Common myeloid progenitor, CD34-positive (primary cell): ENCODE results near the gene STK32B.

ENCODE experiments used
- CTCF ChIA-PET: fragments of 350-600 bp; sonication (Branson Sonifier 250); formaldehyde crosslinking; loops from one replicate; lab custom pipeline; 2021; ENCODE audit warnings: antibody characterized with exemption; lab: Charles Lee
- POLR2A ChIA-PET: fragments of 350-600 bp; sonication (Branson Sonifier 250); formaldehyde crosslinking; loops from one replicate; lab custom pipeline; 2021; ENCODE audit warnings: antibody characterized with exemption; lab: Charles Lee
- DNase-seq, 3 donors: peaks; one replicate each; pipeline versions ENCODE4 v3.0.0 to v3.0.0-alpha.2; 2013
- H3K27ac ChIP-seq, 2 experiments: 1 replicate in 1 of 2; 2 replicates in 1 of 2; pipeline ENCODE4 v1.7.0; 2013; ENCODE audit warnings: inconsistent platforms in 2 of 2, low read length in 2 of 2, mild to moderate bottlenecking in 2 of 2, low read depth in 1 of 2, moderate library complexity in 1 of 2; ENCODE audit not compliant: severe bottlenecking in 2 of 2, insufficient read depth in 1 of 2, poor library complexity in 1 of 2
- H3K27me3 ChIP-seq, 5 experiments: replicated peaks in 2 of 5; 1 replicate in 3 of 5; 2 replicates in 2 of 5; pipeline versions ENCODE4 v1.6.1 to v1.7.0; 2013; ENCODE audit warnings: low read length in 4 of 5, mild to moderate bottlenecking in 2 of 5, moderate library complexity in 2 of 5, inconsistent platforms in 1 of 5; ENCODE audit not compliant: insufficient read depth in 5 of 5, control insufficient read depth in 4 of 5
- H3K36me3 ChIP-seq, 4 experiments: 1 replicate in 2 of 4; 2 replicates in 2 of 4; pipeline versions ENCODE4 v1.6.1 to v1.7.0; 2013; ENCODE audit warnings: low read length in 3 of 4, control low read depth in 1 of 4, mild to moderate bottlenecking in 1 of 4; ENCODE audit not compliant: control insufficient read depth in 4 of 4, insufficient read depth in 4 of 4
- H3K4me1 ChIP-seq, 4 experiments: 1 replicate in 3 of 4; 2 replicates in 1 of 4; pipeline versions ENCODE4 v1.6.1 to v1.7.1; 2013; ENCODE audit warnings: low read length in 3 of 4, mild to moderate bottlenecking in 3 of 4, control low read depth in 1 of 4, inconsistent platforms in 1 of 4, moderate library complexity in 1 of 4; ENCODE audit not compliant: control insufficient read depth in 4 of 4, insufficient read depth in 4 of 4; ENCODE audit errors: control extremely low read depth in 1 of 4
- H3K4me3 ChIP-seq, 7 experiments: 1 replicate in 4 of 7; 2 replicates in 3 of 7; pipeline versions ENCODE4 v1.5.1 to v1.7.0; 2013; ENCODE audit warnings: mild to moderate bottlenecking in 7 of 7, low read length in 6 of 7, moderate library complexity in 6 of 7, inconsistent platforms in 2 of 7, low read depth in 2 of 7, control low read depth in 1 of 7; ENCODE audit not compliant: insufficient read depth in 4 of 7, control insufficient read depth in 1 of 7; ENCODE audit errors: extremely low read depth in 1 of 7
- H3K9me3 ChIP-seq, 5 experiments: 1 replicate in 4 of 5; 2 replicates in 1 of 5; pipeline versions ENCODE4 v1.6.1 to v1.7.1; 2013; ENCODE audit warnings: low read length in 4 of 5, mild to moderate bottlenecking in 2 of 5, inconsistent platforms in 1 of 5, low read depth in 1 of 5, moderate library complexity in 1 of 5; ENCODE audit not compliant: control insufficient read depth in 4 of 5, insufficient read depth in 2 of 5; ENCODE audit errors: control extremely low read depth in 1 of 5
- WGBS: methylation state at CpG from one replicate; pipeline ENCODE4 v1.1.5; 2013; ENCODE audit not compliant: insufficient coverage; 5-methylcytosine and 5-hydroxymethylcytosine counted together

STK32B gene

DNA sequence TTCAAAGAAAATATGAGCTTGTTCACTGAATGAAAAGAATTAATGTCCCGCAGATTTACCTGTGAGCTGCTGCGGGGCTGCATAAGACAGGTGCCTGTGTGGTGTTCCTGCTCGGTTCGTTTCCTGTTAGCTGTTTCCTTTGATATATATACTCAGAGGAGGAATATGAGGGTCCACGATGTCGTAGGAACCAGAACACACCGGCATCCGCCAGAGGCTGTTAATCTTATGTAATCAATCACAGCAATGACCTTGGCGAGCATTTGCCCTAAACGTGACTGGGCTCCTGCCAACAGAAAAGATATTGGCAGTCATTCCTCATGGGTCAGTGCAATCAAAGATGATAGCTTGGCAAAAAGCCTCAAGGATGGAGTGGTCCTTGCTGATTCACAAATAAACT is 396.9 kb downstream of the STK32B start:
- ChIA-PET POLR2A (no interaction called here), CTCF (interaction anchor here (0.9 kb wide), 1 partner anchor 9 kb away, joined by 3 read pairs; no protein-coding TSS in a partner anchor)
- Histone ChIP-seq H3K9me3 (no peaks in the 10 kb centered on the region), H3K36me3 (no peaks in the 10 kb centered on the region), H3K4me3 (no peak overlapping the region), H3K27ac (no peak overlapping the region), H3K27me3 (no peaks in the 10 kb centered on the region), H3K4me1 (no peaks in the 10 kb centered on the region)
- DNase-seq: no peak
- 84% methylated on average over 10 of the region's 10 CpGs for WGBS

DNA sequence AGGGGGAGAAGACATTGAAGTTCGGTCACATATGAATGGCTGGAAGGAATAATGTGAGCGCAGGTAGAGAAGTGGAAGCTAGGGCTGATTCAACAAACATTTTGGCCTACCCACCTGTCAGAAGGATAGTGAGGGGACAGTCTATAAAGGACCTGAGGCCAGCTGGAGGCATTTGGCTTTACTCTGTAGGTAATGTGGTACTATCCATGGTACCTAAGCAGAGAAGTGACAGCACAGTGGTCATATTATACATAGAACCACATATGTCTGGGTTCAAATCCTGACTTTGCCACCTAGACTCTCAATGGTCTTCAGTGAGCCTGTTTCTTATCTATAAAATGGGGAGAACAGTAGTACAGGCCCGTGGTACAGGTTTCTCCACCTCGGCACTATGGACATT is 400.0 kb downstream of the STK32B start:
- H3K4me3 ChIP-seq: no peak overlapping the region
- no peaks in the 10 kb centered on the region for H3K4me1 ChIP-seq
- no peaks in the 10 kb centered on the region for H3K27me3 ChIP-seq
- ChIA-PET POLR2A (no interaction called here), CTCF (no interaction called here)
- H3K27ac ChIP-seq: no peak overlapping the region
- no peaks in the 10 kb centered on the region for H3K36me3 ChIP-seq
- H3K9me3 ChIP-seq: no peaks in the 10 kb centered on the region
- no peak for DNase-seq
- WGBS: 100% methylated on average over 1 of the region's 4 CpGs

DNA sequence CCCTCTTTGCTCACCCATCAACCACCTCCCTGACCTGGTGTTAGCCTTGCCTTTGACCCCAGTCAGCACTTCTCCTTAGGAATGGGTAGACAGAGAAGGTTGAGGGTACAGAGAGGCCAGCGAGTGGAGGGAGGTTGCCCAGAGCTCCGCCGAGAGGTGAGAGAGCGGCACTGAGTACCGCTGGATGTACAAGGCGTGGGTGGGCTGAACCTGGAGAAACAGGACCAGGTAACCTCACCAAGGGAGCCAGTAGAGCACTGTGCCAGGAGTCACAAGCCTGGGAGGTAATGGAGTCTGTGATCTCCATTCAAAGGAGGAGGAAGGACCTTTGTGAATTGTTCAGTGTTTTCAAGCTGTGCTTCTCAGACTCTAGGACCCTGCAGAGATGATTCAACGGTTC is 400.9 kb downstream of the STK32B start:
- Histone ChIP-seq H3K4me1 (no peaks in the 10 kb centered on the region), H3K27ac (no peak overlapping the region), H3K36me3 (peaks cover 0 to 4% (median 0%) of the 10 kb centered on the region in 4 experiments), H3K4me3 (no peak overlapping the region), H3K27me3 (no peaks in the 10 kb centered on the region), H3K9me3 (no peaks in the 10 kb centered on the region)
- no peak for DNase-seq
- ChIA-PET POLR2A (no interaction called here), CTCF (no interaction called here)
- 99% methylated on average over 7 of the region's 7 CpGs for WGBS

DNA sequence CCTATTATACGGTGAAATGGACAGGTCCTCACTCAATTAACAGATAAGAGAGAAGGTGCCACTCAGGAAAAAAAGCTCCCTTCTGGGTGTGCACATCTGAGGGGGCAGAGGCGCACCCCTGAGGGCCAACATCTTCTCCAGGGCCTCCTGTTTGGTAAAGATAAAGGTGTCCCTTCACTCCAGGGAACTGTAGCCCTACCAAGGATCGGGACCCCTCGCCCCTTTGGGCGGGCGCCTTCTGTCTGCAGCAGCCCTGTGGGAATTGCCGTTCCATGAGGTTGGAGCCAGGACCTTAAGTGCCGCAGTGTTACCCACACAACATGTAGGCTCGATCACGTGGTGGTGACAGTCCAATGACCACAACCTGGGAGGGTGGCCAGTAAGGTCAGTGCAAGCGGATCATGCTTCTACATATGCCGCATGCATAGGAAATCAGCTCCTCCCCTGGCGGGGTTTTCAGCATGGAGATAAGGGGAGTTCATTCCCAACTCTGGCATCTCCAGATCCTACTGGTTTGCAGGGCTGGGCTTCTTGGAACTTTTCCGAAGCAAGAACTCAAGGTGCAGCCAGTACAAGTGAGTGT is 403.8 kb downstream of the STK32B start:
- peaks cover 0 to 1% (median 0%) of the 10 kb centered on the region in 5 experiments for H3K9me3 ChIP-seq
- no peak overlapping the region for H3K4me3 ChIP-seq
- no peaks in the 10 kb centered on the region for H3K4me1 ChIP-seq
- no peaks in the 10 kb centered on the region for H3K27me3 ChIP-seq
- 94% methylated on average over 14 of the region's 14 CpGs for WGBS
- ChIA-PET POLR2A (no interaction called here), CTCF (no interaction called here)
- peaks cover 0 to 9% (median 0%) of the 10 kb centered on the region in 4 experiments for H3K36me3 ChIP-seq
- H3K27ac ChIP-seq: no peak overlapping the region
- DNase-seq: no peak

DNA sequence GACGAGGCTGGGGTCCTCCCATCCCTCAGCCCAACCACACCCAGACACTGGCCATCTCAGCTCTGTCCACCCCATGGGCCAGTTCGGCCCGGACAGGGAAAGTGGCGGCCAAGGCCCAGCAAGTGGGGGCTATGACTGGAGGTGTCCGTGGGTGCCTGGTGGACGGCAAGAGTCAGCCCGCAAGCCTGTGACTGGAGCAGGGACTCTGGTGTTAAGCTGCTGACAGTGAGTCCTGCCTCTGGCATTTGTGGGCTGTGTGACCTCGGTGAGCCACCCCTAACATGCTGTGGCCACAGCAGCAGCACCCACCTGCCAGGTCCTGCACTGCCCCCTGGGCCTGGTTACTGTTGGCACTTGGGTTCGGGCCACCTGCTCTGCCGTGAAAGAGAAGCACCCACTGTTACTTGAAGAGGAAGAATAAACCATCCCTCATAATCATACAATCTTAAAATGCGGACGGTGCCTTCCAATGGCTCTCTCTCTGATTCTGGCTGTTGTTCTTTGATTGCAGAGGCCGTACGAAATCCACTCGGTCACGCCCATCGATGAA is 405.1 kb downstream of the STK32B start:
- no peak overlapping the region for H3K4me3 ChIP-seq
- DNase-seq: no peak
- WGBS: 98% methylated on average over 15 of the region's 17 CpGs
- ChIA-PET CTCF (no interaction called here), POLR2A (no interaction called here)
- H3K27me3 ChIP-seq: no peaks in the 10 kb centered on the region
- H3K4me1 ChIP-seq: no peaks in the 10 kb centered on the region
- H3K36me3 ChIP-seq: peaks cover 0 to 9% (median 0%) of the 10 kb centered on the region in 4 experiments
- peaks cover 0 to 1% (median 0%) of the 10 kb centered on the region in 5 experiments for H3K9me3 ChIP-seq
- no peak overlapping the region for H3K27ac ChIP-seq

DNA sequence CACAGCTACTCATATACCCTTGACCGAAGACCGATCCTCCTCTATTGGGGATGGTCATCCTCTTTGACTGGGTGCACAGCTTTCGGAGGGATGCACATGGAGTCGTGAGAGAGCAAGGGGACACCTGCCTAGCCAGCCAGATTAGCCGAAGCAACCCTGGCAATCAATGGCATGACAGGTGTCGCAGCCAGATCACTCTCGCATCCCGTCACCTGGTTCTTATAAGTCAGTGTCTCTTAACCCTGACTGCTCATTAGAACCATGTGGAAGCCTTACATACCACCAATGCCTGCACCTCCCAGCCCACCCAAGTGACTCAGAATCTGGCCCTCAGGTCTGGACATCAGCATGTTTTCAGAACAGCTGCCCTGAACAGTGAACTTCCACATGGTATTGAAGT is 407.4 kb downstream of the STK32B start:
- Histone ChIP-seq H3K27me3 (no peaks in the 10 kb centered on the region), H3K4me1 (no peaks in the 10 kb centered on the region), H3K4me3 (no peak overlapping the region), H3K9me3 (peaks cover 0 to 1% (median 0%) of the 10 kb centered on the region in 5 experiments), H3K27ac (no peak overlapping the region), H3K36me3 (peaks cover 0 to 9% (median 0%) of the 10 kb centered on the region in 4 experiments)
- CTCF ChIA-PET: interaction anchor here (1.1 to 1.7 kb wide), 3 partner anchors 406 to 464 kb away, joined by 3 to 4 read pairs (median 4); partner anchors contain the start of gene STK32B
- no peak for DNase-seq
- WGBS: 98% methylated on average over 8 of the region's 8 CpGs
- POLR2A ChIA-PET: no interaction called here

DNA sequence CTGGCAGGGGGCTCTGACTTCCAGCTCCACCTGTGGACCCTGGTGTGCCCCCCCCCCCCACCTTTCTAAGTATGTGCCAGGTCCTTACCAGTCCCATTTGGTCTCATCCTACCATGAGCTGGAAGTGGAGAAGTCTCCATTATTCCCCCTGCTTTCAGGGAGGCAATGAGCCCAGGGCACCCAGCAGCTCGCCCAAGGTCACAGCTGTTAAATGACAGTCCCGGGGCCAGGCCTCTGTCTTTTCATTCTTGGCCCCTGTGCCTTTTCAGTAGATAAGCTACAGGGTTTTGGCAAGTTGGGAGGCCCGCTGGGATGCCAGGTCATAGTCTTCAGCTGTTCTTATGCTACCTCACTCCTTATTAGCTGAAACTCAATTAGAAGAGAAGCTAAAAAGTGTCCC is 408.0 kb downstream of the STK32B start:
- peaks cover 0 to 1% (median 0%) of the 10 kb centered on the region in 5 experiments for H3K9me3 ChIP-seq
- no peaks in the 10 kb centered on the region for H3K4me1 ChIP-seq
- ChIA-PET POLR2A (no interaction called here), CTCF (interaction anchor here (1.1 to 1.7 kb wide), 3 partner anchors 407 to 465 kb away, joined by 3 to 4 read pairs (median 4); partner anchors contain the start of gene STK32B)
- H3K4me3 ChIP-seq: no peak overlapping the region
- H3K27ac ChIP-seq: no peak overlapping the region
- peaks cover 0 to 10% (median 0%) of the 10 kb centered on the region in 4 experiments for H3K36me3 ChIP-seq
- H3K27me3 ChIP-seq: no peaks in the 10 kb centered on the region
- no peak for DNase-seq
- WGBS: 100% methylated on average over 3 of the region's 3 CpGs
